DOHH2 (cell line): Measurements from ENCODE around the gene FXYD6.

Experiments used
- H3F3A ChIP-seq: fragments of 200-600 bp; sonication (generic), shearing (Covaris generic); 2 replicates; pipeline ENCODE4 v1.6.0; 2016; ENCODE audit warnings: antibody characterized with exemption, mild to moderate bottlenecking; ENCODE audit not compliant: control insufficient read depth, insufficient read depth
- H3K27ac ChIP-seq: fragments of 200-600 bp; sonication (generic); 2 replicates; pipeline ENCODE4 v1.5.1; 2014; ENCODE audit warnings: low read depth, mild to moderate bottlenecking, low read length, moderate library complexity
- H3K27me3 ChIP-seq: fragments of 200-600 bp; sonication (generic); 2 replicates; pipeline ENCODE4 v1.6.1; 2014; ENCODE audit warnings: mild to moderate bottlenecking, low read length, mixed read lengths; ENCODE audit not compliant: control insufficient read depth
- H3K36me3 ChIP-seq: fragments of 200-600 bp; sonication (generic); 2 replicates; pipeline ENCODE4 v1.6.1; 2014; ENCODE audit warnings: mild to moderate bottlenecking, low read length, moderate library complexity, mixed read lengths; ENCODE audit not compliant: control insufficient read depth
- H3K4me1 ChIP-seq: fragments of 200-600 bp; sonication (generic); 2 replicates; pipeline ENCODE4 v1.6.1; 2014; ENCODE audit warnings: mild to moderate bottlenecking, low read length, mixed read lengths; ENCODE audit not compliant: control insufficient read depth
- H3K4me2 ChIP-seq: fragments of 200-600 bp; sonication (generic); 2 replicates; pipeline ENCODE4 v1.6.0; 2014; ENCODE audit warnings: mild to moderate bottlenecking, low read length, moderate library complexity
- H3K4me3 ChIP-seq: fragments of 200-600 bp; sonication (generic); 2 replicates; pipeline ENCODE4 v1.5.1; 2014; ENCODE audit warnings: mild to moderate bottlenecking, low read length, mixed read lengths
- H3K79me2 ChIP-seq: fragments of 200-600 bp; sonication (generic); 2 replicates; pipeline ENCODE4 v1.6.1; 2014; ENCODE audit warnings: mild to moderate bottlenecking, low read length, mixed read lengths; ENCODE audit not compliant: control insufficient read depth
- H3K9me2 ChIP-seq: fragments of 200-600 bp; sonication (generic); replicated peaks from 2 replicates; pipeline ENCODE4 v1.6.1; 2014; ENCODE audit warnings: mild to moderate bottlenecking, low read length, mixed read lengths; ENCODE audit not compliant: control insufficient read depth
- H3K9me3 ChIP-seq: fragments of 200-600 bp; sonication (generic); 2 replicates; pipeline ENCODE4 v1.6.1; 2014; ENCODE audit warnings: antibody characterized with exemption, low read length, mixed read lengths; ENCODE audit not compliant: control insufficient read depth, insufficient read depth
- H4K20me1 ChIP-seq: fragments of 200-600 bp; sonication (generic); 2 replicates; pipeline ENCODE4 v1.6.0; 2014; ENCODE audit warnings: low read depth, mild to moderate bottlenecking, antibody characterized with exemption, low read length, moderate library complexity; ENCODE audit not compliant: control insufficient read depth, insufficient read depth
- CTCF ChIP-seq: fragments of 200-600 bp; sonication (generic); IDR thresholded peaks from one replicate; pipeline ENCODE4 v1.5.1; 2014; ENCODE audit warnings: antibody characterized with exemption, mild to moderate bottlenecking, low read depth, low read length; ENCODE audit not compliant: poor library complexity, severe bottlenecking
- EZH2phosphoT487 ChIP-seq: fragments of 200-600 bp; sonication (generic); IDR thresholded peaks from 2 replicates; pipeline ENCODE4 v1.6.1; 2017; ENCODE audit warnings: borderline replicate concordance, mild to moderate bottlenecking, antibody characterized with exemption, low read length, moderate library complexity, mixed read lengths

Gene FXYD6

DNA sequence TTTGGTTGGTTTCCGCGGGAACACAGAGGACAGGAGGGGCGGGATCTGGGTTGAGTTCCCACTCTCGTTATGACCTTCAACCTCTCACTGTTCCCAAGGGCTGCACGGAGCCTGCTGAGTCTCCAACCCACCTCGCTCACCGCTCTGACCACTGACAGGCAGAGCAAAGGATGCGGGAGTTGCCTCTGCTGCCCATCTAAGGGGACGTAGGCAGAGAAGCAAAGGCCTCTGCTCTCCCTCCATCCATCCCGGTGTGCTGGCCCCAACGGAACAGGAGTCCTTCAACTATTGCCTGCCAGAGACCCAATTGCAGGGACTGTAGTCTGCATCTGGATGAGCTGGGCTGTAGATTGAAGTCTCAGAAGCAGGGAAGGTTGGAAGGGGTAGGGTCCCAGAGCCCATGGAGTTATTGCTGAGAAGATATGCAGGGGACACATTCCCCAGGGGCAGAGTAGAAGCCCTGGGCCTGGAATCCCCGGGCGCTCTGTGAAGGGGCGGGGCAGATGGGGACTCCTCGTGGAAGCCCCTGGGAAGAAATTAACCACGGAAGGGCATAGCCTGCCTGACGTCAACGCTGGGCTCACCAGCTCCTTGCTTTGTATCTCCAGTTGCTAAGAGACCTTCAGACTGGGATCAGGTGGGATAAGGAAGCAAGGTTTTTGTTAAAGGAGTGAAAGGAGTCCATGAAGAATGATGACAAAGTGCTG, 39.2 kb downstream of the FXYD6 start:
- no peaks in the 10 kb centered on the region for H3K79me2 ChIP-seq
- no peaks in the 10 kb centered on the region for H3K36me3 ChIP-seq
- peaks cover 19% of the 10 kb centered on the region for H3K27me3 ChIP-seq
- no peaks in the 10 kb centered on the region for H3F3A ChIP-seq
- no peak overlapping the region for H3K27ac ChIP-seq
- H3K9me2 ChIP-seq = no peaks in the 10 kb centered on the region
- H3K4me1 ChIP-seq = no peaks in the 10 kb centered on the region
- TF ChIP-seq EZH2phosphoT487 (no peak), CTCF (no peak)
- no peak overlapping the region for H3K4me2 ChIP-seq
- no peaks in the 10 kb centered on the region for H4K20me1 ChIP-seq
- no peak overlapping the region for H3K4me3 ChIP-seq
- H3K9me3 ChIP-seq = no peaks in the 10 kb centered on the region

DNA sequence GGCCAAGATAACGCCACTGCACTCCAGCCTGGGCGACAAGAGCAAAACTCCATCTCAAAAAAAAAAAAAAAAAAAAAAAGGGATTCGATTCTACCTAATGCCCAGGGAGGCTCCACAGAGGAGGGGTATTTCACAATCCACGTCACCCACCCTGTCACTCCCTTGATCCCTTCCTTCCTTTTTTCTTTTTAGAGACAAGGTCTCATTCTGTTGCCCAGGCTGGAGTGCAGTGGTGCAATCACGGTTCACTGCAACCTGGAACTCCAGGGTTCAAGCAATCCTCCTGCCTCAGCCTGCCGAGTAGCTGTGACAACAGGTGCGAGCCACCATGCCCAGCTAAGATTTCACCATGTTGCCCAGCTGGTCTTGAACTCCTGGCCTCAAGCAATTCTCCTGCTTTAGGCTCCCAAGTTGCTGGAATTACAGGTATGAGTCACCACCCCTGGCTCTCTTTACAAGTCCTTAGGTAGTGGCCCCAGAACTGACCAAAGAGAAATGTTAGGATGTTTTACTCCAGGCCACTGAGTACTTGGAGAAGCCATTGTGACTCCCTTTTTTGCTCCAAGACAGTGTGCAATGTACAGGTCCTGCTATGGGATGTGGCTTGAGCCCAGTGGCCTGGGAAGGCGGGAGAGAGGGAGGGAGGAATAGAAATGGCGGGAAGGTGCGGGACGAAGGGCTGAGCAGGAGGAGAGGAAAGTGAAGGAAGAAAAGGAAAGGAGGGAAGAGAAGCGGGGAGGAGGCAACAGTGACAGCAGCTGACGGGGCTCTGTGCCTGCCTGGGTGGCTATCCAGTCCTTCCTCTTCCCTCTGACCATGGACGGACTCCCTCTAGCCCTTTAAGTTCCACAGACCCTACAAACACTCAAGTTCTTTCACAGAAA, 40.1 kb downstream of the FXYD6 start:
- TF ChIP-seq EZH2phosphoT487 (no peak), CTCF (no peak)
- Histone ChIP-seq H3K36me3 (no peaks in the 10 kb centered on the region), H4K20me1 (no peaks in the 10 kb centered on the region), H3K4me1 (no peaks in the 10 kb centered on the region), H3K4me3 (no peak overlapping the region), H3K79me2 (no peaks in the 10 kb centered on the region), H3K9me2 (no peaks in the 10 kb centered on the region), H3F3A (no peaks in the 10 kb centered on the region), H3K9me3 (no peaks in the 10 kb centered on the region), H3K27ac (no peak overlapping the region), H3K4me2 (no peak overlapping the region), H3K27me3 (peaks cover 28% of the 10 kb centered on the region)

- no peaks in the 10 kb centered on the region for H3K9me2 ChIP-seq
- H3K27me3 ChIP-seq = peaks cover 32% of the 10 kb centered on the region
- no peaks in the 10 kb centered on the region for H4K20me1 ChIP-seq
- H3K36me3 ChIP-seq = no peaks in the 10 kb centered on the region
- TF ChIP-seq CTCF (no peak), EZH2phosphoT487 (no peak)
- no peaks in the 10 kb centered on the region for H3K79me2 ChIP-seq
- no peaks in the 10 kb centered on the region for H3K9me3 ChIP-seq
- no peak overlapping the region for H3K27ac ChIP-seq
- no peak overlapping the region for H3K4me3 ChIP-seq
- H3K4me2 ChIP-seq = no peak overlapping the region
- H3F3A ChIP-seq = no peaks in the 10 kb centered on the region
- H3K4me1 ChIP-seq = no peaks in the 10 kb centered on the region
These were observed 40.9 kb downstream of the FXYD6 start for GRCh38 chr11:117835576-117835975.
